DOHH2 (cell line): ENCODE data around the gene PCAT6.

Experiments
- EZH2phosphoT487 ChIP-seq: fragments of 200-600 bp; sonication (generic); IDR thresholded peaks from 2 replicates; pipeline ENCODE4 v1.6.1; 2017; ENCODE audit warnings: borderline replicate concordance, mild to moderate bottlenecking, antibody characterized with exemption, low read length, moderate library complexity, mixed read lengths
- TF ChIP-seq, protein P1 (sequence below): fragments of 200-600 bp; sonication (generic); IDR thresholded peaks from one replicate; pipeline ENCODE4 v1.5.1; 2014; ENCODE audit warnings: antibody characterized with exemption, mild to moderate bottlenecking, low read depth, low read length; ENCODE audit not compliant: poor library complexity, severe bottlenecking

DNA sequence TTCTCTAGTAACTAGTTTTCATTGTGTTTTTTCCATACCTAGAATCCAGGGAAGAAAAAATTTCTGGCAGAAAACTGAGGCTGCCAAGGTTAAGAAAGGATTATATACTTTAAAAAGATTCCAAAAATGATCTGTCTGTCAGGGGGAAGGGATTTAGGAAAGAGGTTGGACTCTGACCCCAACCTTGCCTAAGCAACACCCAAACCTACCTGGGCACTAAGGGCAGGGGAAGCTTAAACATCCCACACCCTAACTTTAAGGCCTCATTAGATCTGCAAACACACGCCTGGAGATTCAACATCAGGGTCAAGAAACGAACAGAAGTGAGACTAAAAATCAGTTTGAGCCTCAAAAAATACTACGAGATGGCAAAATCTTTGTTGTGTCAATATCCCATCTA, 22.0 kb upstream of the PCAT6 start:
- TF ChIP-seq, protein P1, sequence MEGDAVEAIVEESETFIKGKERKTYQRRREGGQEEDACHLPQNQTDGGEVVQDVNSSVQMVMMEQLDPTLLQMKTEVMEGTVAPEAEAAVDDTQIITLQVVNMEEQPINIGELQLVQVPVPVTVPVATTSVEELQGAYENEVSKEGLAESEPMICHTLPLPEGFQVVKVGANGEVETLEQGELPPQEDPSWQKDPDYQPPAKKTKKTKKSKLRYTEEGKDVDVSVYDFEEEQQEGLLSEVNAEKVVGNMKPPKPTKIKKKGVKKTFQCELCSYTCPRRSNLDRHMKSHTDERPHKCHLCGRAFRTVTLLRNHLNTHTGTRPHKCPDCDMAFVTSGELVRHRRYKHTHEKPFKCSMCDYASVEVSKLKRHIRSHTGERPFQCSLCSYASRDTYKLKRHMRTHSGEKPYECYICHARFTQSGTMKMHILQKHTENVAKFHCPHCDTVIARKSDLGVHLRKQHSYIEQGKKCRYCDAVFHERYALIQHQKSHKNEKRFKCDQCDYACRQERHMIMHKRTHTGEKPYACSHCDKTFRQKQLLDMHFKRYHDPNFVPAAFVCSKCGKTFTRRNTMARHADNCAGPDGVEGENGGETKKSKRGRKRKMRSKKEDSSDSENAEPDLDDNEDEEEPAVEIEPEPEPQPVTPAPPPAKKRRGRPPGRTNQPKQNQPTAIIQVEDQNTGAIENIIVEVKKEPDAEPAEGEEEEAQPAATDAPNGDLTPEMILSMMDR = no peak
- TF ChIP-seq EZH2phosphoT487 = no peak
